ENCODE measurements around the gene PRDM16.
"Not testable (repeated sequence)": the region's sequence is repeated elsewhere in the genome, so short reads cannot be mapped to it uniquely, and the experiment has no call there.

The PRDM16 gene

DNA sequence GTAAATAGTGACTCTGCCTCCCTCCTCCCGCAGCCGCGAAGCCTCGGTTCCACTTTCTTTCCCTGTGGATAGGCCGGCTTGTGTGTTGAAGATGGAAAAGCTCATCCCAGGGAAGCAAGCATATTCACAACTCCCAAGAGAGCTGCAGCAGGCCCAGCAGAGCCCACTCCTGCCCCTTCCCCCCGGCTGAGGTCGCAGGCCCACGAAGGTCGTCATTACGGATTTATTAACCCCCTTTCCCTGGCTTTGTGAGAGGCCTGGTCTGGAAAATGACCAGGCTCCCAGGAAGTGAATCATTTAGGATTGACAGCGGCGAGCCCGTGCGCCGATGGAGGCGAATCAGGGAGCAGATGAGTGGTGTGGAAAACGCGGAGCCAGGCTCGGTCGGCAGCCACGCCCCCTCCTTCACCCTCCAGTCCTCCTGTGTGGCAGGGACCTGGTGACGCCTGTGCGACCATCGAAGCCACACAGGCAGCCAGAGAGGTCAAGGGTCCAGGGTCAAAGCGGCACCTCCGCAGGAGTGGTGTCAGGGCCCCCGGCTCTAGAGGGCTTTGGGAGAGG lies 93.4 kb downstream of the PRDM16 start:
- no peak for DNase-seq (ENCODE audit: low spot score)

DNA sequence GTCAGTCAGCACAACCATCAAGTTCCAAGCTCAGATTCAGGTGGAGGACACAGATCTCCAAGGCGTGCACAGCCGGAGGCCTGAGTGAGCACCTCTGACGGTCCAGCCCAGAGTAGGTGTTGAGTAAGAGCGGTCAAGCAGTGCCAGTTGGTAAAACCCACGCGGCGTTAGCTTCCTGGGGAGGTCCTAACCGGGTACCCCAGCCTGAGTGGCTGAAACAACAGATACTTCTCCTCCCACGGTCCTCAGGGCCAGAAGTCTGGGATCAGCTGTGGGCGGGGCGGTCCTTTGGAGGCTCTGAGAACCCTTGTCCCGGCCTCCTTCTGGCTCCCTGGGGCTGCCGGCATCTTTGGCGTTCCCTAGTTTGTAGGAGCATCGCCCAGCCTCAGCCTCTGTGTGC lies 94.4 kb downstream of the PRDM16 start:
- DNase-seq (ENCODE audit: low spot score) = no peak

DNA sequence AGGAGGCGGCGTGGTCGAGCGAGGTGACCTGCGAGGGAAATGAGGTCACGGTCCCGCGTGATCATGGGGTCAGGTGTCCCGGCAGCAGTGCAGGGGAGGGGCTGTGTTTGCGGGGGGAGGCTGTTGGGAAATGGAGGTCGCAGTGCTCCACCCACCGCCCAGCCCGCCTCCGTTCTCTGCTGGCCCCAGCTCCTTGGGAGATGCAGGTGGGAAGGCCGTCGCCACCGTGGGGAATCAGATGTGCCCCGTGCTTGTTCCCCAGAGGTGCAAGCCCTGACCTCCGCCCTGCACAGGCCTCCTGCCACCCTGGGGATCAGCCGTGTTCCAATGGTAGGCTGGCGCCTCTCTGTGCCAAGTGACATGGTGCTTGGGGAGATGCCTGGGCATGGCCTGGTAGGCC lies 95.7 kb downstream of the PRDM16 start:
- DNase-seq (ENCODE audit: low spot score) = no peak

DNA sequence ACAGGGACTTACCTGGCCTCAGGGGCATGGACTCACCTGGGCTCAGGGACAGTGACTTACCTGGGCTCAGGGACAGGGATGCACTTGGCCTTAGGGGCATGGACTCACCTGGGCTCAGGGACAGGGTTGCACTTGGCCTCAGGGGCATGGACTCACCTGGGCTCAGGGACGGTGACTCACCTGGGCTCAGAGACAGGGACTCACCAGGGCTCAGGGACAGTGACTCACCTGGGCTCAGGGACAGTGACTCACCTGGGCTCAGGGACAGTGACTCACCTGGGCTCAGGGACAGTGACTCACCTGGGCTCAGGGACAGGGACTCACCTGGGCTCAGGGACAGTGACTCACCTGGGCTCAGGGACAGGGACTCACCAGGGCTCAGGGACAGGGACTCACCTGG lies 96.2 kb downstream of the PRDM16 start:
- DNase-seq (ENCODE audit: low spot score) = not testable (repeated sequence)

DNA sequence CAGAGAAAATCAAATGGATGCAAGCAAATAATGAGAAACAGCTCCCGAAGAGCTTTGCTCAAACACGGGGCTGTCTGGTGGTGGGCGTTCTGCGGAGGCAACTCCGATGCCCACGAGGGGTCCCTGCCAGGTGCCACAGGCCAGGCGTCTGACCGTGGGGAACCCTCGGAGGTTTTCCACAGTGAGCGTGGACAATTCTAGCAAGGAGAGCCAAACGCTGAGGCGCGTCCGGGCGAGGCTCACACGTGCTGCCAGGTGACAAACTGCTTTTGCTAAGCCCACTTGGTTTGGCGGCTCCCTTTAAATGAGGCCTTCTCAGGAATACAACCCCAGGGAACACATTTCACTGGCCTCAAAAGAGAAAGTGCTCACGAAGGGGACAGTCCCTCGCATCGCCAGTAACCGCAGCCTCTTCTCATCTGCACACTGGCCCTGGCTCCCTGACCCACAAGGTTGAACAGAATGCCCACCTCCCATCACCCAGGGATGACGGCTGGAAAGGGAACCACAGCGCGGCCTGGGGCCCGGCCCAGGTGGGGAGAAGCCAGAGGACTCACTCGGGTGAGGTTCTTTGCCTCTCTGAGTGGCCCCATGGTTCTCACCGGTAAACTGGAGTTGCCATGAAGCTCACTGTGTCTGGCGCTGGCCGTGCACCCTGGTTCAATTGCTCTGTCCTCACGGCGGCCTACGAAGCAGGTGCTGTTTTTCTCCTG lies 97.4 kb downstream of the PRDM16 start:
- DNase-seq (ENCODE audit: low spot score) = no peak

DNA sequence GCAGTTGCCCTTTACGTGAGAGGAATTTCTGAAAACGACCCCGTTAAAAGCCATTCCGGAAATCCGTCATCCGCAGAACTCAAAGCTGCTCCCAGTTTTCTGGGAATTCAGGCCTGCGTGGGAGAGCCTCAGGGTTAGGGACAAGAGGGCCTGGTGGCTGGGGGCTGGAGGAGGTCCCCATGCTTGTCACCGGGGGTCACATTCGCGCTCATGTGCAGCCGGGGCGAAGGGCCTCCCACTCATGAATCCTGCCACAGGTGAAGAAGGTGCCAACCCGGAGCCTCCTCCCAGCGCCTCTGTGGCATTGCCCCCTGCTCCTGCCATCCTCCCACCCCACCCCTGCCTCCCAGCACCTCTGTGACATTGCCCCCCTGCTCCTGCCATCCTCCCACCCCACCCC lies 98.3 kb downstream of the PRDM16 start:
- DNase-seq (ENCODE audit: low spot score) = no peak

DNA sequence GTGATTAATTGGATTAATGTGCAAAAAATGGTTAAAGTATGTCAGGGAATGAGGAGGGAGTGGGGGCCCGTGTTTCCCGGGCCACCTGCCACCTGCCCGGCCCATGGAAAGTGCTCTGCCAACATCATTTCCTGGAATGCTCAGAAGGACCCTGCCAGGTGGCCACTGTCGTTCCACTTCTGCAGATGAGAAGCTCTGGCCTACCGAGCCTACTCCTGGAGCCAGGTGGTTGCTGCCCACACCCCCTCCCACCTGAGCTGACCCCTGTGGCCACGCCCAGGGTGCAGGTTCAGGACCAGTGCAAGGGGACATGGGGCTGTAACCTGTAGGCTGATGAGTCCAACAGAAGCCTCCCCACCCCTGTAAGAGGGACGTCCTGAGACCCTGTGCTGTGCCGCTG lies 99.7 kb downstream of the PRDM16 start:
- DNase-seq (ENCODE audit: low spot score) = no peak

DNA sequence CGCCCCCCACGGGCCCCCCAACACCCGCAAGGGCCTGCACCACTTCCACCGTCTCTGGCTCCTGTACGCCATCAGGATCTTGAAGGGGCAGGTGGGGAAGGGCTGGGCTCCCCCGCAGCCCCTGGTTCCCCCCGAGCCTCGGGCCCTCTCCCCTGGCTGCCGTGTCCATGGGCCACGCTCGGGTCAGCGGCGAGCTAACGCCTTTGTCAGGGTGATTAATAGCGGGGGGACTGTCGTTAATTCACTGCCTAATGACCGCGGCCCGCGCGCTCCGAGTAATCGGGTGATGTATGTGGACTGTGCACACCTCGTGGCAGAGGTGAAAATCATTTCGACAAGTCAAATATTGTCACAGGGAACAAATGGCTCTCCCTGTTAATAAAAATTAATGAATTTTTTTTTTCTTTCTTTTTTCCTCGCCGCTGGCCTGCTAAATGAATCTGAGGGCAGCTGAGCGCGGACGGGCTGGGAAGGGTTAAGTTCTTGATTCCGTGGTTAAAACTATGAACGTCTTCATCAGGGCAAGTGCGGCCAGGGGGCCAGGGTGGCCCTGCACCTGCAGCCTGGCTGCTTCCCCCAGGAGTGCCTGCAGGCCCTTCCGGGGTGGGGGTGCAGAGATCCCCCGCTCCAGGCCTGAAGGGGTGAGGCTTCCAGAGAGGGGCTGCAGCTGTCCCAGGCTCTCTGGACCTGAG lies 100.8 kb downstream of the PRDM16 start:
- no peak for DNase-seq (ENCODE audit: low spot score)

DNA sequence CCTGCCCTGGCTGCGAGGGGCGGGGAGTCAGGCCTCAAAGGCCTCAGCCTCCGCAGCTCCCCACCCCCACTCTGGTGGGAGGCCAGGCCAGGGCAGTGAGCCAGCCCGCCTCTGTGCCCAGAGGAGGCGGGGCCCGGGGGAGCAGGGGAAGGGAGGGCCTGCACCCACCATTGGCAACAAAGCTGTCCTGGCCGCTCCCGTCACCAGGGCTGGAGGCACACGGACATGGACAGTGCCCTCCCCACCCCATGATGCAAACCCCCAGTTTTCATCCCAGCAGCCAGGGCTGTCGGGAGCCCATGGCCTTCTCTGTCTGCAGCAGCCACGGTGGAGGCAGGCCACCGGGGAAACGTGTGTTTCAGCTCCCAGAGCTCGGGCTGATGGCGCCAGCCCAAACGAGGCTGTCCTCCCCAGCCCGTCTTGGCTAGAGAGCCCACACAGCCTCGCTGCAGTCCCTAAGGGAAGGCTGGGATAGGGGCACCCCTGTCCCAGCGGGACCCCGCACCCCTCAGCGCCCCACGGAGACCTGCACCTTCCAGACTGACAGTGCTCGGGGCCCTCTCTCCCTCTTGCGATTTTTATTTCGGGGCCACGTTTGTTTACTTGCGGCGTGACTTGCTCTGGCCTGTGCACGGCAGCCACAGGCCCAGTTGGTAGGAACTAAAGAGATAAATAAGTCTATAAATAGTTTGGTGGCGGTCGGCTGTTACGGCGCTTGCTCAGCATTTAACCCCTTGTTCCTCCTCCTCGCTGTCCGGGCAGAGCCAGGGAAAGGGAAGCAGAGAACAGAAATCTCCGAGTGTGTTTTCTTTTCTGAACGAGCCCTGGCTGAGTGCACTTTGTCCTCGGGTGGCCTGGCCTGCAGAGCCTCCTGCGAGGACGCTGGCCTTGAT lies 101.8 kb downstream of the PRDM16 start:
- DNase-seq (ENCODE audit: low spot score) = peak; percentile 81

DNA sequence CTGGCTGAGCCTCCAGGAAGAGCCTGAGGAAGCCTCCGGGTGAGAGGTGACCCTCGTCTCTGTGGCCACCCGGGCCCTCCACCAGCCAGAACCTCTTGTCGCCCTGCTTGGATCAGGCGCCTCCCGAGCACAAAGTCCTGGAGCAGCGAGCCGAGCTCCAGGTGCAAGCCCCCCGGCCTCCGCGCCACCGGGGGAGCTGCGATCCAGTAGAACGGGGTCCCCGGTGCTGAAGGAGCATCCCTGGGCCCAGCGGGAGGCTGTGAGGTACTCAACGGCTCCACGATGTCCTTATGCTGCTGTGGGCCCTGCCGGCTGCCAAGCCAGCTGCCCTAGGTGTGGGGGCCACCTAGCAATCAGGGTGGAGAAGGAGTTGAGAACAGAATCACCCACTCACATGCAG lies 102.8 kb downstream of the PRDM16 start:
- no peak for DNase-seq (ENCODE audit: low spot score)

DNA sequence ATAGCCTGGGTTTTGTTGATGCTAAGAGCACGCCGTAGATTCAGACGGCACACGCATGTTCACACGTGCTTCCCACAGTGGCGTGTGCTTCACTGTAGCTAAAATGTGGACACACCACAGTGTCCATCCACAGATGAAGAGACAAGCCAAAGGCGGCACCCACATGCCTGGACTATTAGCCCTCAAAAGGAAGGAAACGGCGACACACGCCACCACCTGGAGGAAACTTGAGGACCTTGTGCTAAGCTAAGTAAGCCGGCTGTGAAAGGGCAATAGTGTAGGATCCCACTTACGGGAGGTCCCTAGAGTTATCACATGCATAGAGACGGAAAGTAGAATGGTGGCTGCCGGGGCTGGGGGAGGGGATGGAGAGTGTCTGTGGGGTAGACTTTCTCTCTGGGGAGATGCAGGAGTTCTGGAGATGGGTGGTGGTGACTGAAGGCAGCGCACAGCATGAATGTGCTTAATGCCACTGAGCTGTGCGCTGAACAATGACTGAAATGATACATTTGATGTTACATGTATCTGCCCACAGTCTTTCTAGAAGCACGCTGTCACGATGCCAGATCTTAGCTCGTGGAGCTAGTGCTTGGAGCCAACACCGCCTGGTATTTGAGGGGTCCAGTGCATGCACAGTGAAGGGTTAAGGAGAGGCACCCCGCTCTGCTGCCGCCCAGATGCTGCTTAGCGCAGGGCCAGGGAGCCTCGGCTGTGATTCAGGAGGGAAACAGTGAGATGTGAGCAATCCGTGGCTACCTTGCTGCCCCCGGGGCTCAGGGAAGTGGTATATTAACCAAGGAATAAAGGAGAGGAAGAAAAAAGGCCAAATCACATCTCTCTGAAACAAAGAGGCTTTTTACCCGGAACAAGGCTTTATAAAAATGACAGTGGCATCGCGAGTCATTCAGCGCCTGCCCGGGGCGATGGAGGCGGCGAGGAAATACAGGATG lies 103.7 kb downstream of the PRDM16 start:
- DNase-seq (ENCODE audit: low spot score) = no peak

DNA sequence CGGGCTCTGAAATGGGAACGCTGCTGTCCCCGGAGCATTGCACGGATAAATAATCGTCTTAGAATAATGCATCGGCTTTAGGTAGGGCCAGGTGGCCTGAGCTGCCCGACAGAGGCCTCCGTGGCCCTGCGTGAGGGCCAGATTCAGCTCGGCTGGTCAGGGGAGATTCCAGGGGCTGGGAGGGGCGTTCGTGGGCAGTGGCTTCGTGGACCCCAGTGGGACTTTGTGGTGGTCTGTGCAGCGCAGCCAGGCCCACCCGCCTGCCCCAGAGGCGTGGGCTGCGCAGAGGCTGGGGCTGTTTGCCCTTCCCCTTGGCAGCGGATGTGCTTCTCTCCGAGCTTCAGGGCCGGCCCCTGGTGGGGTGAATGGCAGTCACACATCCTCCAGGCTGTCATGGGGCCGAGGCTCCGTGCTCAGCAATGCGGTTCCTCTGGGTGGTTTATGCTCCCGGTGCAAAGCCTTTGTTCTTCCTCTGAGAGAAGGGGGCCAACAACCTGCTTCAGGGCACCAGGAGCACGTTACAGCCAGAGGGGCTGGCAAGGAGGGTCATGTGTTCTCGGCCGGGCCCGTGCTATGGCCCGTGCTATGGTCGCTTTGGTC lies 104.5 kb downstream of the PRDM16 start:
- DNase-seq (ENCODE audit: low spot score) = no peak

DNA sequence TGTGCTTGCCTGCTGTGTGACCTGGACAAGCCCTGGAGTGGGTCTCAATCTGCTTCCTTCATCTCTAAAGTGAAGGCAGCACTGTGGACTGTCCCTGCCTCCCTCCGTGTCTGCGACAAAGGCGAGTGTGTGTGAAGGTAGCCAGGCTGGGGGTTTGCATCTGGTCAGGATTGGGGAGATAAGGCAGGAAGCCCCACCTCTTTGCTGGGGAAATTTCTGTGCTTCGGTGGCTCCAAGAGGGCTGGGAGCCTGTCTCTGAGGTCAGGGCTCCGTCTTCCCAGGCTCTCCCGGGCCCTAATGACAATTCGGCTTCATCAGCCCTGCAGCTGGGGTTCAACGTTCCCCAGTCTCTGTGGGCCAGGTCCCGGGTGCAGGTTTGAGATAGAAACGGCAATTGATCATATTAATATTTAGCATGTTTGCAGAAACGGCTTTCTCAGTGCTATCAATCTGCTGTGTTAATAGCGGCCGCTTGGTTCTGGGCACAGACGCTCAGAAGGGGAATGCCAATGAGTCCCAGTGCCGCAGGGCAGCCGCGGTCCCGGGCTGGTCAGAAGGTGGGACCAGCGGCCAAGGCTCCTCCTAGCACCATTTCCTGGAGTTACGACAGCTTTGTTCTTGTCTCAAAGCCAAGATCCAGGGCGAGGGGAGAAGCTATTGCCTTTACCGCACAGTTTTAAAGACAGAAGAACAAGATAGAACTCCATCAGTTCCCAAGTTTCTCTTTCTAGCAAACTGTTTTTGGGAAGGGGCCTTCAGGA lies 105.7 kb downstream of the PRDM16 start:
- peak; percentile 70 for DNase-seq (ENCODE audit: low spot score)

DNA sequence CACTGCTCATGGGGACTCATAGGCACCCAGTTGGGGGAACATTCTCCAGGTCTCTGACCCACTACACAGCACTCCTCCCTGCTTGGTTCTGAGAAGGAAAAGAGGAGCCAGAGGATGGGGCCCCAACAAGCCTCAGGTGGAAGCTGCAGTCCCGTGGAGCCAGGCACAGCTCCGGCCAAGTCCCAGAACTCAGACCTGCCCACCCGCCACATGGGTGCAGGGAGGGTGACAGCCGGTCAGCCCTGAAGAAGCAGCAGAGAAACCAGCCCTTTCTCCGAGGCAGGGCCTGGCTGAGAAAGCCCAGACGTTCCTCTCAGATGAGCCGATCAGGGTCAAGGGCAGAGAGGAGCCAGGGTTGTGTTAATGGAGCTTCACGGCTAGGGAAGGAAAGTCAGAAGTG lies 106.5 kb downstream of the PRDM16 start:
- DNase-seq (ENCODE audit: low spot score) = no peak

DNA sequence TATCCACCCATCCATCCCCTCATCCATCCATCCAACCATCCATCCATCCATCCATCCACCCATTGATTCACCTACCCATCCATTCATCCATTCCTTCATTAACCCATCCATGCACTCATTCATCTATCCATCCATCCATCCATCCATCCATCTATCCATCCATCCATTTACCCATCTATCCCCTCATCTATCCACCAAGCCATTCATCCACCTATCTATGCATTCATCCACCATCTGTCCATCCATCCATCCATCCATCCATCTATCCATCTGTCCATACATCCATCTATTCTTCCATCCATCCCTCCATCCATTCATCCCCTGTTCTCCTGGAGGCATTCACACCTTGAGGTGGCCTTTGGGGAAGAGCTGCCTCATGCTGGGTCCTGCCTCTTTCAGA lies 107.0 kb downstream of the PRDM16 start:
- DNase-seq (ENCODE audit: low spot score) = no peak

DNA sequence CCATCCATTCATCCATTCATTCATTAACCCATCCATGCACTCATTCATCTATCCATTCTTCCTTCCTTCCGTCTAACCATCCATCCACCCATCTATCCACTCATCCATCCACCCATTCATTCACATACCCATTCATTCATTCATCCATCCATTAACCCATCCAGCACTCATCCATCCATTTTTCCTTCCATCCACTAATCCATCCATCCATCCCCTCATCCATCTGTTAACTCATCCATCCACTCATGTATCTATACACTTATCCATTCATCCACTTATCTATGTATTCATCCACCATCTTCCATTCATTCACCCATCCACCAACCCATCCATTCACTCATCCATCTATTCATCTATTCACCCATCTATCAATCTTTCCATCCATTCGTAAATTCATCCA lies 107.8 kb downstream of the PRDM16 start:
- no peak for DNase-seq (ENCODE audit: low spot score)

DNA sequence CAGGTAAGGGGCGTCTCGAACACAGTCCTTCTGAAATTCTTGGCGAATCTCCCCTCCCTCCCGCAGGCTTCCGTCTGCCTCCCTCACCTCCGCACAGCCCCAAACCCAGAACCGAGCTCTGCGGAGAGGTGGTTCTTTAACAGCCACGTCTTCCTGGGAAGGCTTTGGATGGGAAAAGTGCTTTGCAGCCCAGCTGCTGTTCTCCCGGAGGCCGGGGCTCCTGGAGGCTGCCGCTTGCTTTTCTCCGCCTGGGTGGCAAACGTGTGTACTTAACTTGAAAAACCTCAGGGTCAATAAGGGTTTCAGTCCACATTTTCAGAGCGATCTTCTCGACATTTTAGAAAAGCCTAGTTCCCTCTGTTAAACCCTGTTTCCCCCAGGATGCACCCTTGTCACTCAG lies 109.3 kb downstream of the PRDM16 start:
- no peak for DNase-seq (ENCODE audit: low spot score)

DNA sequence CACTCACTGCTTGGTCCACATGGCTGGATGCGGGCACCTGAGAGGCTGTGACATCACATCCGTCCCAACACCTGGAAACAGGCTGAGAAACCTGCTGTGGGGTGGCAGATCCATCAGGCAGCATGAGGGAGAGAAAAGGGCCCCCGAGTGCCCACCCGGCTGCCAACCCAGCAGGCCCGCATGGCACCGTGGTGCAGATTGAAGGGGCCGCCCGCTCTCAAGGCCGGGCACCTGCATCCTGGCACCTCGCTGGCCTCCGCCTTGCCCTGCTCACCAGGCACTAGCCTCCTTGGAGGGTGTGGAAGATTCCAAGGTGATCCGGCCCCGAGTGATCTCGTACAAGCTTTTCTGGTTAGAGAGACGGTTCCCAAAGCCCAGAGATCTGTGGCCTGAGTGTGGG lies 110.5 kb downstream of the PRDM16 start:
- no peak for DNase-seq (ENCODE audit: low spot score)

DNA sequence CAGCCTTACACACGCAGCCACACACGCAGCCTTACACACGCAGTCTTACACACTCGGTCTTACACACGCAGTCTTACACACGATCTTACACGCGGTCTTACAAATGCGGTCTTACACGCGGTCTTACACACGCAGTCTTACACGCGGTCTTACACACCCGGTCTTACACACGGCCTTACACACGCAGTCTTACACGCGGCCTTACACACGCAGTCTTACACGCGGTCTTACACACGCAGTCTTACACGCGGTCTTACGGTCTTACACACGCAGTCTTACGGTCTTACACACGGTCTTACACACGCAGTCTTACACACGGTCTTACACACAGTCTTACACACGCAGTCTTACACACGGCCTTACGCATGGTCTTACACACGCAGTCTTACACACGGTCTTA lies 111.9 kb downstream of the PRDM16 start:
- DNase-seq (ENCODE audit: low spot score) = no peak

DNA sequence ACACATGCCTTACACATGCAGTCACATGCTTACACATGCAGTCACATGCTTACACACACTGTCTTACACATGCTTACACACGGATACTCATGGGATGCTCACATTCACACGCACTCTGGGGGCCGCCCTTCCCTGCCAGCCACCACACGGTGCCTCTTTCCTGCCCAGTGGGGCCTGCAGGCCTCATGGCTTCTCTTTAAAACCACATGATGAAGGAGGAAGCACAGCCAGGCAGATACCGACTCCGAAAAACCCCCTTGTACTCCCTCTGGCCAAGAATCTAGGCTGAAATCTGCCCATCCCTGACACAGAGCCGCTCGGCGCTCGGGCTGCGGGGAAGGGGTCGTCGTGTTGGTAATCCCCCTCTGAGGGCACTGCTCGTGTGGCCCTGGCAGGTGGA lies 113.0 kb downstream of the PRDM16 start:
- DNase-seq (ENCODE audit: low spot score) = no peak

Measured in putamen (tissue), 1 donor.